ENCODE measurements around the gene CHST11.
A peak's percentile ranks its signal among the peaks of the same experiment; 100 is the strongest.

Gene CHST11

DNA sequence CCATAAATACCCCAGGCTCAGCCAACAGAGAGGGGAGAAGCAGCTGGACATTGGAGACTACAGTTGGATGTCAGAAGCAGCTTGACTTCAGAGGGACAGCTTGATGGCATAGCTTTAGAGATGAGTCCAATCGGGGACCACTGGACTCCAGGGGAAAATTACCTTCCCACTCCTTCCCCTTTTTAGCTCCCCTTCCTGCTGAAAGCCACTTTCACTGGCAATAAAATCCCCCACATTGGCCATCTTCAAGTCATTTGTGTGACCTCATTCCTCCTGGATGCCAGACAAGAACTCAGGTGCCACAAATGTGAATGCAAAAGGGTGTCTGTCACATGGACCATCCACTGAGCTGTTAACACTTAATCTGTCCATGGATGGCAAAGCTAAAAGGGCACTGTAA, 184.2 kb downstream of the CHST11 start:
- Histone ChIP-seq H3K4me1 (ENCODE audit: insufficient read depth, low read length) (peaks cover 58% of the 10 kb centered on the region), H4K20me1 (ENCODE audit: insufficient read depth, low read length) (peaks cover 63% of the 10 kb centered on the region), H3K4me3 (ENCODE audit: low read depth in 1 of 2, low read length in 2 of 2) (no peak overlapping the region), H3K9ac (ENCODE audit: low read depth, low read length) (no peak overlapping the region), H3K4me2 (ENCODE audit: insufficient read depth, low read length) (no peak overlapping the region), H2AFZ (ENCODE audit: low read depth, low read length) (no peak overlapping the region), H3K27ac (ENCODE audit: low read length) (peak overlapping the region; percentile 17; the same call in 1 of the 2 replicates), H3K79me2 (ENCODE audit: insufficient read depth, low read length) (peaks cover 96% of the 10 kb centered on the region), H3K36me3 (ENCODE audit: insufficient read depth, low read length) (peaks cover 51% of the 10 kb centered on the region), H3K9me3 (ENCODE audit: insufficient read depth, low read length, severe bottlenecking) (peaks cover 17% of the 10 kb centered on the region), H3K27me3 (ENCODE audit: insufficient read depth, low read length, poor library complexity) (no peaks in the 10 kb centered on the region)
- DNase-seq = no peak
- ATAC-seq (ENCODE audit: insufficient read depth, low read depth) = no peak
- no peak for TF ChIP-seq EZH2 (IDR thresholded peaks at IDR 0.05; ENCODE audit: borderline replicate concordance, low read depth, low read length, severe bottlenecking)
- TF ChIP-seq, protein P1, sequence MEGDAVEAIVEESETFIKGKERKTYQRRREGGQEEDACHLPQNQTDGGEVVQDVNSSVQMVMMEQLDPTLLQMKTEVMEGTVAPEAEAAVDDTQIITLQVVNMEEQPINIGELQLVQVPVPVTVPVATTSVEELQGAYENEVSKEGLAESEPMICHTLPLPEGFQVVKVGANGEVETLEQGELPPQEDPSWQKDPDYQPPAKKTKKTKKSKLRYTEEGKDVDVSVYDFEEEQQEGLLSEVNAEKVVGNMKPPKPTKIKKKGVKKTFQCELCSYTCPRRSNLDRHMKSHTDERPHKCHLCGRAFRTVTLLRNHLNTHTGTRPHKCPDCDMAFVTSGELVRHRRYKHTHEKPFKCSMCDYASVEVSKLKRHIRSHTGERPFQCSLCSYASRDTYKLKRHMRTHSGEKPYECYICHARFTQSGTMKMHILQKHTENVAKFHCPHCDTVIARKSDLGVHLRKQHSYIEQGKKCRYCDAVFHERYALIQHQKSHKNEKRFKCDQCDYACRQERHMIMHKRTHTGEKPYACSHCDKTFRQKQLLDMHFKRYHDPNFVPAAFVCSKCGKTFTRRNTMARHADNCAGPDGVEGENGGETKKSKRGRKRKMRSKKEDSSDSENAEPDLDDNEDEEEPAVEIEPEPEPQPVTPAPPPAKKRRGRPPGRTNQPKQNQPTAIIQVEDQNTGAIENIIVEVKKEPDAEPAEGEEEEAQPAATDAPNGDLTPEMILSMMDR (IDR thresholded peaks at IDR 0.05; ENCODE audit: borderline replicate concordance, extremely low read depth, low read length, poor library complexity, severe bottlenecking) = no peak

GRCh38 chr12:104641862-104642261, 185.1 kb downstream of the CHST11 start:
- no peak for DNase-seq
- ATAC-seq (ENCODE audit: insufficient read depth, low read depth) = no peak
- Histone ChIP-seq H3K27ac (ENCODE audit: low read length) (peak overlapping the region; percentile 21), H3K27me3 (ENCODE audit: insufficient read depth, low read length, poor library complexity) (no peaks in the 10 kb centered on the region), H3K9me3 (ENCODE audit: insufficient read depth, low read length, severe bottlenecking) (peaks cover 17% of the 10 kb centered on the region), H3K9ac (ENCODE audit: low read depth, low read length) (no peak overlapping the region), H3K4me3 (ENCODE audit: low read depth in 1 of 2, low read length in 2 of 2) (no peak overlapping the region), H3K36me3 (ENCODE audit: insufficient read depth, low read length) (peaks cover 55% of the 10 kb centered on the region), H4K20me1 (ENCODE audit: insufficient read depth, low read length) (peaks cover 65% of the 10 kb centered on the region), H3K4me2 (ENCODE audit: insufficient read depth, low read length) (no peak overlapping the region), H3K4me1 (ENCODE audit: insufficient read depth, low read length) (peaks cover 56% of the 10 kb centered on the region), H2AFZ (ENCODE audit: low read depth, low read length) (no peak overlapping the region), H3K79me2 (ENCODE audit: insufficient read depth, low read length) (peaks cover 96% of the 10 kb centered on the region)
- no peak for TF ChIP-seq EZH2 (IDR thresholded peaks at IDR 0.05; ENCODE audit: borderline replicate concordance, low read depth, low read length, severe bottlenecking)
- TF ChIP-seq, protein P1 (IDR thresholded peaks at IDR 0.05; ENCODE audit: borderline replicate concordance, extremely low read depth, low read length, poor library complexity, severe bottlenecking) = no peak

DNA sequence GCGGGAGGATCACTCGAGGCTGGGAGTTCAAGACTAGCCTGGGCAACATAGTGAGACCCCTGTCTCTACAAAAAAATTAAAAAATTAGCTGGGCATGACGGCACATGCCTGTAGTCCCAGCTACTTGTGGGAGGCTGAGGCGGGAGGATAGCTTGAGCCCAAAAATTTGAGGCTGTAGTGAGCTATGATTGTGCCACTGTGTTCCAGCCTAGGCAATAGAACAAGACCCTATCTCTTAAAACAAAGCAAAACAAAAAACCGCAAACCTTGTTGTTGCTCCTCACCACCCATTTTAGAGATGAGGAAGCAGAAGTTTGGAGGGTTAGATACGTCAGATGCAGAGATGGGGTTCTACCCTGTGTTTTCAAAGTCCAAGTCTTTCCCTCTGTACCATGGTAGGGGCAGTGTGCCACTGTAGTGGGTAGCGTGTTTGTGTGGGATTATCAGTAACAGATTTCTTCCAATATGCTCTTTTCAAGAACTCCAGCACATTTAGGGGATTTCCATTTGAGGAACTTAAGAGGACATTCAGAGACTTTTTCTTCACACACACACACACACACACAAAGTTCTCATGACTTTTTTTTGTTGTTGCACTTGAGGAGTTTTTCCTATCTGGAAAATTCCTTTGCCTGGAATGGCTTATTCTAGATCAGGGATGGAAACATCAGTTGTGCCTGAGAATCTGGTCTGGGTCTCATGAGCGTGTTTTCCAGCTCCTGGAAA, 186.5 kb downstream of the CHST11 start:
- Histone ChIP-seq H3K9me3 (ENCODE audit: insufficient read depth, low read length, severe bottlenecking) (peaks cover 12% of the 10 kb centered on the region), H3K36me3 (ENCODE audit: insufficient read depth, low read length) (peaks cover 56% of the 10 kb centered on the region), H2AFZ (ENCODE audit: low read depth, low read length) (no peak overlapping the region), H3K27ac (ENCODE audit: low read length) (peak overlapping the region; percentile 86), H4K20me1 (ENCODE audit: insufficient read depth, low read length) (peaks cover 70% of the 10 kb centered on the region), H3K27me3 (ENCODE audit: insufficient read depth, low read length, poor library complexity) (no peaks in the 10 kb centered on the region), H3K4me1 (ENCODE audit: insufficient read depth, low read length) (peaks cover 50% of the 10 kb centered on the region), H3K4me3 (ENCODE audit: low read depth in 1 of 2, low read length in 2 of 2) (peak overlapping the region in 1 of 2 experiments; percentile 31; a peak in 1 of 4 replicates), H3K9ac (ENCODE audit: low read depth, low read length) (peak overlapping the region; percentile 36), H3K79me2 (ENCODE audit: insufficient read depth, low read length) (peaks cover 98% of the 10 kb centered on the region), H3K4me2 (ENCODE audit: insufficient read depth, low read length) (peak overlapping the region; percentile 59)
- TF ChIP-seq, protein P1 (IDR thresholded peaks at IDR 0.05; ENCODE audit: borderline replicate concordance, extremely low read depth, low read length, poor library complexity, severe bottlenecking) = no peak
- no peak for TF ChIP-seq EZH2 (IDR thresholded peaks at IDR 0.05; ENCODE audit: borderline replicate concordance, low read depth, low read length, severe bottlenecking)
- no peak for ATAC-seq (ENCODE audit: insufficient read depth, low read depth)
- no peak for DNase-seq

Data from DND-41 (cell line).